Right lobe of liver (tissue), 4 donors: ENCODE data around the gene PTPRN2.

ENCODE experiments used
- CTCF ChIP-seq, 4 donors: fragments of 200-600 bp in 3 of 4; fragments of 450-650 bp in 1 of 4; IDR thresholded peaks; one replicate each; pipeline versions ENCODE4 v1.5.1 to v1.8.0; 2016 to 2022; ENCODE audit warnings: antibody characterized with exemption in 4 of 4, mild to moderate bottlenecking in 2 of 4
- POLR2A ChIP-seq: fragments of 450-650 bp; IDR thresholded peaks from one replicate; pipeline ENCODE4 v1.6.1; 2017; ENCODE audit warnings: antibody characterized with exemption, mild to moderate bottlenecking
- donor health status: DM: no; HTN: no; CAD: no.
- donor health status: DM: no; HTN: no; CAD: no.
- donor health status: DM: no; HTN: yes; CAD: no.

DNA sequence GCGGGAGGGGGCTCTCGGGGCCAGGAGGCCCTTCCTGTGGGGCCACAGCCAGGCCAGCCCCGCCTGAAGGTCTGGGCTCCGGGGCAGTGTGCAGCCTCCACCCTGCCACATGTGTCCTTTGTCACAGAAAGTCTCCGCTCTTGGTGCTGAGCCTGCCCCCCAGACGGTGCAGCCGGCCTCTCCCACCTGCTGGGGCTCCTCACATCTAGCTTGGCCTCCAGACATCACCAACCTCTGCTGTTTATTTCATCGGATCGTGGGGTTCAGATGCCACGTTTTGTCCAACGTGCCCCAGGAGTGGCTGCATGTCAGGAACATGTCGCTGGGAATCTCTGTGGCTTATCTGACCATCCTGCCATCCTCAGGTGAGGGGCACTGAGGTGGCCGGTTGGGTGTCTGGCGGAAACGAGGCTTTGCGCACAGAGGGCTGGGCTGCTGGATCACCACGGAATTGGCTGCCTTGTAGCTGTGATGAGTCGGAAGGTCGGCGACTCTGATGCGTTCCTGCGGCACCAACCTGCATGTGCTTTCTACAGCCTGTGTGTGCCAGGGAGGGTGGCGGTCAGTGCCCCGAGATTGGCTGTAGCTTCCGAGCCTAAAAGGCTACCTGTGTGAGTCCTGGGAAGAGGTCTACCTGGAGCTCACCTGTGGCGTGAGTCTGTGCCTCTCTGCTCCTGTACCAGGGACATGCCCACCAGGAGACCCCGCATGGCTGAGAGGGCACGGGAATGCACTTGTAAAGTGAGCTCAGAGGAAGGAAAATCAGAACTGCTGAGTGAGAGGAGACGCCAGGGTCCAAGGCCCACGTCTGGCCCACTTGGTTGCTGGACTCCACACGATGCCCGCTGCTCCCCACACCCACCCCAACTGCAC, 934.4 kb downstream of the PTPRN2 start:
- TF ChIP-seq POLR2A = no peak
- TF ChIP-seq CTCF (IDR thresholded peaks at IDR 0.05) = no peak
